G401 (cell line): ENCODE measurements around the gene WNT7B. TPM values are rescaled to one million over a fixed set of nuclear protein-coding genes. Genes with fewer than 3 reads are reported as not detected.

ENCODE experiments used
- DNase-seq: peaks from one replicate; pipeline ENCODE4 v3.0.0-alpha.2; 2015; ENCODE audit warnings: low spot score
- in situ Hi-C: cut with HindIII; loops from 2 replicates; pipeline ENCODE4 v1.10.0; 2016; ENCODE audit warnings: low sequenced_read_pairs, mixed read lengths
- total RNA-seq: library from RNA; depleted of rRNA; stranded (reverse); fragments of >200 nt; shearing (Covaris generic); gene quantifications from 2 replicates; pipeline ENCODE4 v1.2.3, GENCODE V29; 2014

The WNT7B gene
- total RNA-seq, 1 experiment from 2014 or later = not detected

GRCh38 chr22:45942344-45942743 lies 34.6 kb downstream of the WNT7B start:
- in situ Hi-C loops = no loop called here
- no peak for DNase-seq

DNA sequence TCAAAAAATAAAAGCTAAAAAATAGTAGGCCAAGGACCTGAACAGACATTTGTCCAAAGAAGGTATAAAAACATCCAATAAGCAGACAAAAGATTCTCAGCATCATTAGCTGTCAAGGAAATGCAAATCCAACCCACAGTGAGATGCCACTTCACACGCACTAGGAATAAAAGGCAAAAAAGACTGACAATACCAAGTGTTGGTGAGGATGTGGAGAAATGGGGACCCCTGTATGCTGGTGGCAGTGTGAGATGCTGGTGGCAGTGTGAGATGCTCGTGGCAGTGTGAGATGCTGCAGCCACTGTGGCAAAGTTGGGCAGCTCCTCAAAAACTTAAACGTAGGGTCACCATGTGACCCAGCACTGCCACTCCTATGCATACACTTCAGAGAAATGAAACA lies 38.0 kb downstream of the WNT7B start:
- in situ Hi-C loops = no loop called here

GRCh38 chr22:45937960-45938359 lies 39.0 kb downstream of the WNT7B start:
- DNase-seq = no peak
- in situ Hi-C loops = no loop called here

More for the DNA sequence above, 38.0 kb downstream of the WNT7B start:
- DNase-seq = no peak

DNA sequence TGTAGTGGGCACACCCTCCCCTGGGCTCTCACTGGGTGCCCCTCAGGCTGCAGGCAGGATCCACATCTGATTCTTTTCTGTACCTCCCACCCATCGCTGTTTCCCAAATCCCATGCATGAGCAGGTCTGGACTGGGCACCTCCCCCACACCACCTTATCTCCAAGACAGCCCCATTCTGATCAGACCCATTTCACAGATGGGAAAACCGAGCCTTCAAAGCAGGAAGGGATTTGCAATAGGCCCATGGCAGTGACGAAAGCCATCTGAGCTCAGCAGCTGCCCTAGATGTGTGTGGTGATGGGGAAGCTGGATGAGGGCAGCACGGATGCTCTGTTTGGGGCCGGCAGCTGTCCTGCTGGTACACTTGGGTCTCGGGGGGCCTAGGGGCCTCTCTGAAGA lies 41.4 kb downstream of the WNT7B start:
- DNase-seq = no peak
- in situ Hi-C loops = no loop called here

- in situ Hi-C loops = no loop called here
These were observed 42.2 kb downstream of the WNT7B start for GRCh38 chr22:45934659-45935341.

DNA sequence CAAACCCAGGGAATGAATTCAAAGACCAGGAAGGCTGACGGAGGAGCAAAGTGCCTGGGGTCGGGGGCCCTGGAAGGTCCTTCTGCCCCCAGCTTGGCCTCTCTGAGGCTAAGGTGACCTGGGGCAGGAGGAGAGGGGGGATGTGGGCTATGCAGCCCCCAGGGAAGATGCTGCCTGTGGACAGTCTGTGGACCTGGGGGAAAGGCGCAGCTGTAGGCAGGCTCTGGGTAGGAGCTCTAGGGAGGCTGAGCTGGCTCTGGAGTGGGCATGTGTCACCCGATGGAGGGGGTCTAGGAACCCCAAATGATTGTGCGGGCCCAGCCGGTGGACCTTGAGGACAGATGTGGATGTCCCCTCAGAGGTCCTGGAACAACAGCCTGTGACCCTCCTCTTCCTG lies 42.8 kb downstream of the WNT7B start:
- in situ Hi-C loops = no loop called here
- DNase-seq = no peak

More at GRCh38 chr22:45934659-45935341, 42.2 kb downstream of the WNT7B start:
- DNase-seq = peak; percentile 16

GRCh38 chr22:45933506-45934167 lies 43.3 kb downstream of the WNT7B start:
- in situ Hi-C loops = no loop called here
- no peak for DNase-seq

DNA sequence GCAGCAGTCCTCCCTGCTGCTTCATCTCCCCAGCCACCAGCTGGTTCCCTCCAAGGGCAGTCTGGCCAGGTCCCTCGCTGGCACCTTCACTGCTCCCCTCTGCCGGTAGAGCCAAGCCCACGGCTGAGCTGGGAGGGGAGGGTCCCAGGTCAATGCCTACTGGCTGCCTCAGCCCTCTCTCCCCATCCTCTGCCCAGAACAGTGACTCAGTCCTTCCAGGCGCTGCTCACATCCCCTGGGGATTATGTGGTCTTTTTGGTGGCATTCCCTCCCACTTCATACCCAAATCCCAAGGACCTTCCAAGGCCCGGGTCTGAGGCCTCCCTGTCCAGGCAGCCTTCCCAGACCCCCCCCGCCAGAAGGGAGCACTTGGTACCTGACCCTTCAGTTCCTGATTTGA lies 44.9 kb downstream of the WNT7B start:
- in situ Hi-C loops = no loop called here
- DNase-seq = no peak

DNA sequence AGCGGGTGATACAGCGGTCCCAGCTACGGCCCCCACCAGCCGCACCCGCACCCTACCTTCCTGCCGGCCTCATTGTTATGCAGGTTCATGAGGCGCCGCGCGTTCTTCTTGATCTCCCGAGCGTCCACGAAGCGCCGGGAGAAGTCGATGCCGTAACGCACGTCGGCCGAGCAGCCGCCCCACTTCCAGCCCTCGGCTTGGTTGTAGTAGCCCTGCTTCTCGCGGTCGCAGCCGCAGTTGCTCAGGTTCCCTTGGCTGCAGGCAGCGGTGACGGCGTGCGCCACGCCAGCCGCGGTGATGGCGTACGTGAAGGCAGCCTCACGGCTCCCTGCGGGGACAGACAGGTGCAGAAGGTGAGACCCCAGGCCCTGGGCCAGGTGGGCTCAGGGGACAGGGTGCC lies 45.9 kb downstream of the WNT7B start:
- no peak for DNase-seq
- in situ Hi-C loops = no loop called here

DNA sequence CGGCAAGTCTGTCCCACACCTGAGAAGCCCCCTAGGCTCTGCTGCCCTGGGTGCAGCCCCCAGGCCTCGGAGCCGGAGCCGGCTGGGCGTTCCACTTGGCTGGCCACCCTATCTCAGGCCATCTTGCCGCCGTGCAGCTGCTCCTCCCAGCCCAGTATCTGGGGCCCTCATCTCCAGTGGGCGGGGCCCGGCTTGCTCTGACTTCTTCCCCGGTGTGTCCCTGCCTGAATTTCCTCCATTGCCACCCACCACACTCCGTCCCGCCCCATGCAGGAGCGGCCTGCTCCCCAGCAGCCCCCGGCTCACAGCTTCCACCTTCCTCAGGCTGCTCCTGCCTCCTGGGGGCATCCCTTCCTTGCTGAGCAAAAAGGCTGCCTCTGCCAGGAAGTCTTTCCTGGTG lies 46.6 kb downstream of the WNT7B start:
- in situ Hi-C loops = no loop called here
- DNase-seq = no peak

DNA sequence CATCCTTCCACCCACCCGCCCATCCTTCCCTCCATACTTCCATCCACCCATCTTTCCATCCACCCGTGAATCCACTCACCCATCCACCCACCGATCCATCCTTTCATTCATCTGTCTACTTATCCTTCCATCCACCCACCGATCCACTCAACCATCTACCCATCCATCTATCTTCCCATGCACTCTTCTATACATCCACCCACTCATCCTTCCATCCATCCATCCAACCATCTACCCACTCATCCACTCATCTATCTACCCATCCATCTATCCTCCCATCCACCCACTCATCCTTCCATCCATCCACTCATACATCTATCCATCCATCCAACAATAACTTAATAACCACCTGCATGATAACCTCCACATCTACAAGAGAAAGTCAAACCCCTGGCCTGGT lies 47.3 kb downstream of the WNT7B start:
- in situ Hi-C loops = no loop called here
- DNase-seq = no peak

GRCh38 chr22:45928726-45929368 lies 48.1 kb downstream of the WNT7B start:
- in situ Hi-C loops = no loop called here
- no peak for DNase-seq

- in situ Hi-C loops = no loop called here
- no peak for DNase-seq
These were observed 49.9 kb downstream of the WNT7B start for GRCh38 chr22:45927059-45927458.

DNA sequence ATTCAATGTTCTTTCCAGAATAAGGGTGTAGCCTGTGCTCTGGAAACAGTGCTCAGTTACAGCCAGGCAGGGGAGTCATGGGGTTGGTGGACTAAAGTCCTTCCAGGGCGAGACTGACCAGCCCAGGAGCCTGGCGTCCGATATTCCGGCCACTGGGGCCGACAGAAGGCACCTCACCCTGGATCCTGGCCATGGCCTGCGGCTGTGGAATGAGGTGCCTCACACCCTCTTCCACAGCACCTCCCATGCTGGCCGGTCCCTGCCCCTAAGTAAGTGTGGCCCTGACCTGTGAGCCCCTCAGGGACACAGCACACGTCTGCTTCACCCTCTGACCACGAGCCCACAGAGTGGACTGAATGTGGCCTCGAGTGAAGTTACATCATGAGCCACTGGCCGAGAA lies 50.5 kb downstream of the WNT7B start:
- DNase-seq = no peak
- in situ Hi-C loops = no loop called here

DNA sequence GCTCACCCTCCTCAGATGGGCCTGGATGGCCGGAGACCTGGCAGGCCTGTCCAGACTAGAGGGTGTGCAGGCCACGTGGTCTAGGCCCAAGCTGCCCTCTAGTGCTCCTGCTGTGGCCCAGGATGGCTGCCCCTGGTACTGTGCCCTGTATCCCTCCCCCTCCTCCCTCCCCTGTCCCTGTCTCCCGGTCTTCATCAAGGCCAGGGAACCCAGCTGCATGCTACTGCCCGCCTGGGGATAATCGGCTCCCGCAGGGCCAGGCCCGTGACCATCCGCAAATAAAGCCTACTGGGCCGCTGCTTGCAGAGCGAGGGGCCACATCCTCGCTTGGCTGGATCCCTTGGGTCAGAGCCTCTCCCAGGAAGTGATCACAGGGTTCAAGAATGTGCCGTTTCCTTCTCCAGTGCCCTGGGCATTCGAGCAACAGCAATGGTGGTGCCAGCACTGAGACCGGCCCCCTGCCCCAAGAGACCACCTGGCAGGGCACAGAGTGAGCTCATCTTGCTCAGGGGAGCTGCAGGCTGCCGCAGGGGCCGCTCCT lies 51.1 kb downstream of the WNT7B start:
- DNase-seq = peak; percentile 26
- in situ Hi-C loops = no loop called here

- DNase-seq = no peak
- in situ Hi-C loops = no loop called here
These were observed 53.1 kb downstream of the WNT7B start for GRCh38 chr22:45923835-45924234.

DNA sequence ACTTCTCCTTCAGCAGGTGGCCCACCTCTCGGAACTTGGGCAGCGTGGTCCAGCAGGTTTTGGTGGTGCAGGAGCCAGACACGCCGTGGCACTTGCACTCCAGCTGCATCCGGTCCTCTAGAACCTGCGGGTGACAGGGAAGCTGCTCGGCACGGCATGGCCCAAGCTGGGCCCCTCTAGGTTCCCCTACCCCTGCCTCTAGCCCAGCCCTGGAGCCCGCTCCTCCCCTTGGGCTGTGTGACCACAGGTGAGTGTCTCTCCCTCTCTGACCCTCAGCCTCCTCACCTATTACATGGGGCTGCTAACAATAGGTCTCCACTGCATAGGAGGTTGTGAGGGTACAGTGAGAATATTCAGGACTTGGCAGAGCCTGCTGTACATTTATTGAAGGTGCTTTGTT lies 53.8 kb downstream of the WNT7B start:
- no peak for DNase-seq
- in situ Hi-C loops = no loop called here

DNA sequence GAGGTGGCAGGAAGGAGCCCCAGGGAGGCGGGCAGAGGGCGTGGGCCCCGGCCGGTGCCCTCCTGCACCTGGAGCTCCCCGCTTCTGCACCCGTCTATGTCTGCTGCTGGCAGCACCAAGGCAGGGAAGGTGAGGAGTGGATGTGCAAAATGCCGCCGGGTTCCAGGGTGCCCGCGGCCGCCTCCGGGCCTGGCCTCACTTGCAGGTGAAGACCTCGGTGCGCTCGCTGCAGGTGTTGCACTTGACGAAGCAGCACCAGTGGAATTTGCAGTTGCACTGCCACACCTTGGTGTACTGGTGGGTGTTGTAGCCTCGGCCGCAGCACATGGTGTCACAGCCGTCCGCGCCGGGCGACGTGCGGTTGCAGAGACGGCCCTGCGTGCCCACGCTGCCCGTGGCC lies 54.3 kb downstream of the WNT7B start:
- no peak for DNase-seq
- in situ Hi-C loops = no loop called here

- DNase-seq = no peak
- in situ Hi-C loops = no loop called here
These were observed 54.7 kb downstream of the WNT7B start for GRCh38 chr22:45922256-45922655.

GRCh38 chr22:45919504-45920286 lies 57.3 kb downstream of the WNT7B start:
- DNase-seq = no peak
- in situ Hi-C loops = no loop called here
